Epithelial cell of proximal tubule (primary cell): ENCODE results near the gene CDH23. TPM values are rescaled to one million over a fixed set of nuclear protein-coding genes. Genes with fewer than 3 reads are reported as not detected.

Experiments
- DNase-seq: peaks from one replicate; pipeline ENCODE4 v3.0.0-alpha.2; 2011; ENCODE audit warnings: low read depth
- H3K4me3 ChIP-seq: 2 replicates; pipeline ENCODE4 v1.5.1; 2011; ENCODE audit warnings: low read depth, mild to moderate bottlenecking, low read length
- total RNA-seq: library from RNA; depleted of rRNA; stranded (reverse); fragments of >200 nt; gene quantifications from 2 replicates; pipeline ENCODE4 v1.2.3, GENCODE V29; 2015
- TF ChIP-seq, protein P1 (sequence below): conservative IDR thresholded peaks from 2 replicates; pipeline ENCODE4 v1.5.1; 2012; ENCODE audit warnings: low read depth, mild to moderate bottlenecking, low read length

The CDH23 gene
- total RNA-seq, 1 donor from 2014 or later = under 0.01 TPM

DNA sequence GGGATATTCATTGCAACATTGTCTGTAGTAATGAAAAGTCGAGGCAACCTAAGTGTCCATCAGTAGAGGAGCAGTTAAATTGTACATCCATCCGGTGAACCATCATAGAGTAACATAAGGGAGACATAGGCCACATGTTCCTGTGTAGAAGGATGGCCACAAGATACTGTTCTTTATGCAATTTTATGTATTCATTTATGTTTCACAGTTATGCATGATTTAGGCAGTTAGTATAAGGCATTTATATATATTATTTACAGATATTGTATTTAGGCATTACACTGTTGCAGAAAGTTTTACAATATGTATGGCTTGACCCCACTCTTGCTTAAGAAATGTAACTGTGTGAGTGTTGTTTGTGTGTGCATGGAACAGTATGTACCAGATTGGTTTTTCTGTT, 36.0 kb upstream of the CDH23 start:
- no peak overlapping the region for H3K4me3 ChIP-seq
- DNase-seq = no peak
- TF ChIP-seq, protein P1, sequence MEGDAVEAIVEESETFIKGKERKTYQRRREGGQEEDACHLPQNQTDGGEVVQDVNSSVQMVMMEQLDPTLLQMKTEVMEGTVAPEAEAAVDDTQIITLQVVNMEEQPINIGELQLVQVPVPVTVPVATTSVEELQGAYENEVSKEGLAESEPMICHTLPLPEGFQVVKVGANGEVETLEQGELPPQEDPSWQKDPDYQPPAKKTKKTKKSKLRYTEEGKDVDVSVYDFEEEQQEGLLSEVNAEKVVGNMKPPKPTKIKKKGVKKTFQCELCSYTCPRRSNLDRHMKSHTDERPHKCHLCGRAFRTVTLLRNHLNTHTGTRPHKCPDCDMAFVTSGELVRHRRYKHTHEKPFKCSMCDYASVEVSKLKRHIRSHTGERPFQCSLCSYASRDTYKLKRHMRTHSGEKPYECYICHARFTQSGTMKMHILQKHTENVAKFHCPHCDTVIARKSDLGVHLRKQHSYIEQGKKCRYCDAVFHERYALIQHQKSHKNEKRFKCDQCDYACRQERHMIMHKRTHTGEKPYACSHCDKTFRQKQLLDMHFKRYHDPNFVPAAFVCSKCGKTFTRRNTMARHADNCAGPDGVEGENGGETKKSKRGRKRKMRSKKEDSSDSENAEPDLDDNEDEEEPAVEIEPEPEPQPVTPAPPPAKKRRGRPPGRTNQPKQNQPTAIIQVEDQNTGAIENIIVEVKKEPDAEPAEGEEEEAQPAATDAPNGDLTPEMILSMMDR = no peak

DNA sequence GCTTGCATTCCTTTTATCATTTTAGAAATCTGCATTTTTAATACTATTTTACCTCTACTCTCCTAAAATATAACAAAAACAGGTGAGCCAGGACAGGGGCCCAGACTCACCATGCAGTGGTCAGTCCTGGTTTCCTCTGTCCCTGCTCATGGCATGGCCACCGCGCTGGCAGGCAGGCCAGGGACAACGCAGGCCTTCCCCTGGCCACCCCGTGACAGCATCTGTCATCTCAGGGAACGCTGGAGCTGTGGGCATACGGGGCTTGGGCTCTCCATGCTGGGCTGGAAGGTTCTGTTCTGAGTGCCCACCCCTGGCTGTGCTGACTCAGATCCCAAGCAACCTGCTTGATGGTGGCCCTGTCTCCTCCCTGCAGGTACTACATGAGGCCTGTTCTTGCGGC, 35.1 kb upstream of the CDH23 start:
- TF ChIP-seq, protein P1 = no peak
- H3K4me3 ChIP-seq = no peak overlapping the region
- DNase-seq = no peak

DNA sequence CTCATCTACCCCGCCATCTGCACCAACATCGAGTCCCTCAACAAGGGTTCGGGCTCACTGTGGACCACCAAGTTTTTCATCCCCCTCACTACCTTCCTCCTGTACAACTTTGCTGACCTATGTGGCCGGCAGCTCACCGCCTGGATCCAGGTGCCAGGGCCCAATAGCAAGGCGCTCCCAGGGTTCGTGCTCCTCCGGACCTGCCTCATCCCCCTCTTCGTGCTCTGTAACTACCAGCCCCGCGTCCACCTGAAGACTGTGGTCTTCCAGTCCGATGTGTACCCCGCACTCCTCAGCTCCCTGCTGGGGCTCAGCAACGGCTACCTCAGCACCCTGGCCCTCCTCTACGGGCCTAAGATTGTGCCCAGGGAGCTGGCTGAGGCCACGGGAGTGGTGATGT, 34.6 kb upstream of the CDH23 start:
- TF ChIP-seq, protein P1 = no peak
- no peak for DNase-seq
- H3K4me3 ChIP-seq = no peak overlapping the region

DNA sequence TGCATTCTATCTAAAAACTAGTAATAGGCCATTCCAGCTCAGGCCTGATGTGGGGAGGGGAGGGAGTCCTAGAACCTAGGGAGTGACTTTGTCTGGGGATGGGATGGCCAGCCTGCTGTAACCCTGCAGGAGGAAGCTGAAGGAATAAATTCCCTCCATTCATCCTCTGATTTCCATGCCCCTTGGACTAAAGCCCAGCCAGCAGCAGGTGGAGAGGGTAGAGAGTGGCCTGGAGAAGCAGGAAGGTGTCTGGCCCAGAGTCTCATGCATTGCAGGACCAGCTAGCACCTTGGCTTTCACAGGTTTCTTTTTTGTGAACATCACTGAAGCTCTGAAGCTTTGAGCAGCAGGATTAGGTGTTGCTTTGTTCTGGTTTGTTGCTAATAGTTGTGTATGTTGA, 32.8 kb upstream of the CDH23 start:
- TF ChIP-seq, protein P1 = no peak
- DNase-seq = no peak

DNA sequence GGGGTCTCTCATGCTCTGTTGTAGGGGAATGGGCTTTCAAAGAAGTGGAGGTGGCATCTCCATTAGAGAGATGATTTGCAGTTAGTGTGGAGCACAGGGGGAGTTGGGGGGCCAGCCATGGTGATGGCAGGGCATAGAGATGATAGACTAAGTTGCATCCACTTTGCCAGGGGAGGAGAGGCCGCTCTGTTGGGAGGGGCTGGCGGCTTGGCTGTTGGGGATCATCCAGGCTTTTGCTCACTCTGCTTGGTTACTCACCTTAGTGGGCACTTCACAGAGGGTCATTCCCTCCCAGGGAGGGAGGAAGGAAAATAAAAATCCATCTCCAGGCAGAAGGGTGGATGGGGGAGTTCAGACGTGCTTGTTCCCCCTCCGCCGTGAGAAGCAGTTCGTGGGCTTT, 31.4 kb upstream of the CDH23 start:
- DNase-seq = no peak
- TF ChIP-seq, protein P1 = no peak

More for the DNA sequence above, 32.8 kb upstream of the CDH23 start:
- no peak overlapping the region for H3K4me3 ChIP-seq

DNA sequence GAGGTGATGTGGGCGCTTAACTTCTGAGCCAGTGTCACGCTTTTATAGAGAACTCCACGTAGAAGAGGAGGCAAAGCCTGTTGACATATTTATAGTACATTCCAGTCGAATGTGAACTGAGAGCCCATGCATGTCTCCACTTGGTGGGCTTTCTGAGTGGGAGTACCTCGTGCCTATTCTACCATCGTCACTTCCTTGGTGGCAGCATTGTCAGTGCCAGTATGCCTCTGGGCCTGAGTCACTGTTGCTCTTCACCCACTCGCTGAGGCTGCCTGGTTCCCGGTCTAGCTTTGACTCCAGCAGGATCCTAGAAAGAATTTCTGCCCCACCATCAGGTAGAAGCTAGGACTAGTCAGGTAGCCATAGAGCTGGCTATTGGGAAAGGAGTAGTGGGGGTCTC, 30.0 kb upstream of the CDH23 start:
- TF ChIP-seq, protein P1 = no peak
- no peak overlapping the region for H3K4me3 ChIP-seq

More for the DNA sequence above, 31.4 kb upstream of the CDH23 start:
- no peak overlapping the region for H3K4me3 ChIP-seq

DNA sequence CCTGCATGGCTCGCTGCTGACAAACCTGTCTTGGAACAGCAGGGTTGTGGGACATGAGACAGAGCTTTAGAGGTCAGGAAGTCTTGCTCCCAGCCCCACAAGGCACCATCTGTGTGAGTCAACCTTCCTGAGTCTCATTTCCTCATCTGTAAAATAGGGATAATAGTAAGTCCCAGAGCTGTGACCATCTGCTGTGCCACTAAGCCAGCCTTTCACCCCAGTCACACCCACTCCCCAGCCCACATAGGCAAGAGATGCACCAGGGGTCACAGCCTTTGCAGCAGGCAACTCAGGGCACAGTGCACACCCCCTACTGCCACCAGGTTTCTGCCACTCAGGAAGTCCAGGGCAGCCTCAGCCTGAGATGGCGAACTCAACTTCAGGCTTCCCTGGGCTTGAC, 29.4 kb upstream of the CDH23 start:
- TF ChIP-seq, protein P1 = no peak
- H3K4me3 ChIP-seq = no peak overlapping the region
- no peak for DNase-seq

More for the DNA sequence above, 30.0 kb upstream of the CDH23 start:
- DNase-seq = no peak
